SK-N-MC (cell line): ENCODE measurements around the gene ACP4.

Experiments used
- EZH2 ChIP-seq: fragments of 200-600 bp; sonication (generic); IDR thresholded peaks from one replicate; pipeline ENCODE4 v1.6.1; 2017; ENCODE audit warnings: antibody characterized with exemption
- FOXP2 ChIP-seq: optimal IDR thresholded peaks from 2 replicates; pipeline ENCODE3; 2011; ENCODE audit warnings: mild to moderate bottlenecking, moderate library complexity; ENCODE audit not compliant: insufficient read depth; ENCODE audit errors: extremely low read length, control extremely low read depth
- POLR2AphosphoS5 ChIP-seq: IDR thresholded peaks from 2 replicates; pipeline ENCODE4 v1.6.1; 2012; ENCODE audit warnings: mild to moderate bottlenecking, low read depth, low read length, borderline replicate concordance

GRCh38 chr19:50842130-50842529 is 51.9 kb downstream of the ACP4 start:
- no peak for TF ChIP-seq POLR2AphosphoS5
- TF ChIP-seq EZH2 = no peak
- TF ChIP-seq FOXP2 = no peak
